GM19193 (cell line): ENCODE results near the gene MOBP.

Experiments used
- POLR2A ChIP-seq: IDR thresholded peaks from 4 replicates; pipeline ENCODE4 v1.6.1; 2011; ENCODE audit not compliant: insufficient read depth, insufficient read length; ENCODE audit errors: extremely low read depth

The MOBP gene

DNA sequence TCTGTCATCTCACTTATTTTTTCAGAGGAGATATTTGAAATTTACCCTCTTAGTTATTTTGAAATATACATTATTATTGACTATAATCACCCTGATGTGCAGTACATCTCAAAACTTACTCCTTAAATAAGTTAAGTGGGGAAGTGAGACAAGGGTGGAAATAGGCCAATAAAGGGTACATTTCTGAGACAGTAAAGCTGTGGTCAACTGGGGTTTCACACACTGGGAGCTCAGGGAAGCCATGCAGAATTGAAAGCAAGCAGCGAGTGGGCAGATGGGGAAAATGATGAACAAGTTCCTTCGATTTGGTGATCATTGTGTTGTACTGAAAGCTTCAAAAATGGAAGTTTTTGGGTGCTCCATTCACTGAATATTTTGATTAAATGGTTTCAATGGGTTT, 21.6 kb upstream of the MOBP start:
- no peak for TF ChIP-seq POLR2A

DNA sequence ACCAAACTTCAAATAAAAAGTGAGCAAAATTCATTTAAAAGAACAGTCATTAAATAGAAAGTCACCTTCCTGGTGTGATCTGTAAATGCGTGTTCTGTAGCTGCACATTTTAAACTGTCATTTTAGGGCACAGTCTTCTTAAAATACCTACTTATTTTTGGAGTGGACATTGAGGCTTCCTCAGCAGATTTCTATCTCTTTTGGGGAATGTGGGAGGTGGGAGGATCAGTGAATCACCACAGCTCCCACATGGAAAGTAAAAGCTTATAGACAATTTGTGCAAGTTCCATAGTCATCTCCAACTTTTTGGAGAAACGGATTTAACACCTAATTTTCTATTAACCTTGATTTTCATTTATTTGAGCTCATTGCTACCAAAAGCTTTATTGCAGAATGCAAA, 21.0 kb upstream of the MOBP start:
- no peak for TF ChIP-seq POLR2A

DNA sequence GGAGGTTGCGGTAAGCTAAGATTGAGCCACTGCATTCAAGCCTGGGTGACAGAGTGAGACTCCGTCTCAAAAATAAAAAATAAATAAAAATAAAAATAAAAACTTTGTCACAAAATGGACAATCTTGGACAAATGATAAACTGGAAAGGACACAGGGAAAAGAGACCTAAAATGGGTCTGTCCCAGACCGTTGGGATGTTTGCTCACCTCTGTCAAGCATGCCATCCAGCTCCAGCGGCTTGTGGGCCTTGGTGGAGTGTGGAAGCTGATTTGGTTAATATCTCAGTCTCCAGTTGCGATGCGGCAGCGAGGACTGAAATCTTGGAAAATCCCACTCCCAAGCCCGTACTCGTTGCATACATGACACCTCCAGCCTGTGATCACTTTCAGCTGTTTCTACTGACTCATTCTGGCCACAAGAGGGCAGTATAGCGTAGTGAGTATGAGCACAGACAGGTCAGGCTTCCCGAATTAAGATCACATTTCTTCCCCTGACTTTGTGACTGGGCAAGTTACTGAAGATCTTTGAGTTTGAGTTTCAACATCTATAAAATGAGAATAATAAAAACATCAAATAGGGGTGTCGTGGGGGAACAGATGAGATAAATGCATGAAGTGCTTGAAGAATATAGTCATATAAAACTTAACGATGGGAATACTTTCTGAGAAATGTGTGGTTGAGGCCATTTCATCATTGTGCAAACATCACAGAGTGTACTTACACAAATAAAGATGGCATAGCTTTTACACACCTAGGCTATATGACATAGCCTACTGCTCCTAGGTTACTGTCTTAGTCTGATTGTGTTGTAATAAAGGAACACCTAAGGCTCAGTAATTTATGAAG, 19.6 kb upstream of the MOBP start:
- no peak for TF ChIP-seq POLR2A

DNA sequence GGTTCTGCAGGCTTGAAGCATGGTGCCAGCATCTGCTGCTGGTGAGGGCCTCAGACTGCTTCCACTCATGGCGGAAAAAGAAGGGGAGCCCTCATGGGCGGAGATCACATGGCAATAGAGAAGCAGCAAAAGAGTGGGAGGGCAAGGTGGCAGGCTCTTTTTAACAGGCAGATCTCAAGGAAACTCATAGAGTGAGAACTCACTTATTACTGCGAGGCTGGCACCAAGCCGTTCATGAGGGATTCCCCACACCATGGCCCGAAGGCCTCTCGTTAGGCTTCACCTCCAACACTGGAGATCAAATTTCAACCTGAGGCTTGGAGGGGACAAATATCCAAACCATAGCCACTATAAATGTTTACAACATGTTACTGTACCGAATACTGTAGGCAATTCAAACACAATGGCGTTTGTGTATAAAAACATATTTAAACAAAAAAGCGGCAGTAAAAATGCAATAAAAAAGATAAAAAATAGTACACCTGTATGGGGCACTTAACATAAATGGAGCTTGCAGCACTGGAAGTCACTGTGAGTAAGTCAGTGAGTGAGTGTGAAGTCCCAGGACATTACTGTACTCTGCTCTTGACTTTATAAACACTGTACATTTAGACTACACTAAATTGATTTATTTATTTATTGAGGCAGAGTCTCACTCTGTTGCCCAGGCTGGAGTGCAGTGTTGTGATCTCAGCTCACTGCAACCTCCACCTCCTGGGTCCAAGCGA, 18.8 kb upstream of the MOBP start:
- no peak for TF ChIP-seq POLR2A

DNA sequence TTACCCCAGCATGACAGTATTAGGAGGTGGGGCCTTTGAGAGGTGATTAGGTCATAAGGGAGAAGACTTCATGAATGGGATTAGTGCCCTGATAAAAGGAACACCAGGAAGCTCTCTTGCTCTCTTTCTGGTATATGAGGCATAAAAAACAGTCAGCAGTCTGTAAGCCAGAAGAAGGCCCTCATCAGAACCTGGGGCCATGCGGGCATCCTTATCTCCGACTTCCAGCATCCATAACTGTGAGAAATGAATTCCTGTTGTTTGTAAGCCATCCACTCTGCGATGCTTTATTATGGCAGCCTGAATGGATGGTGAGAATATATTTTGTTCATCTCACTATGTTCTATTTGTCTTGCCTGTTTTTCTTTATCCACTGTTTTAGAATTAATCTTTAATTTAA, 17.7 kb upstream of the MOBP start:
- no peak for TF ChIP-seq POLR2A

DNA sequence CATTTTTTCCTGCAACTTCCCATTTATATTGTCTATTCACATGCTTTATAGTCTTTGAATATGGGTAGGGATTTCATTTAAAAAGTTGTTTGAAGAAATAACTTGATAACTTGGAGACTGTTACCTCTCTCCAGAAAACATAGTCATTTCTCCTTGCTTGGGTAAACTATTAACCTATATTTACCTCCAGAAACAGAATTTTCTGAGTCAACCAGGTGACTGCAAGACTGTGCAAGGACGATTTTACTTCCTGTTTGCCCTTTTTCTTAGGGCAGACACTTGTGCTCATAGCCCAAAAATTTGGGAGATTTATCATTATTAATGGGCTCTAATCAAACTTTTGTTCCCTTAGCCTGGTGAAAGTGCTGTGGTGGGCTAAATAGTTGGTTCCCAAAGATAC, 14.3 kb upstream of the MOBP start:
- no peak for TF ChIP-seq POLR2A

DNA sequence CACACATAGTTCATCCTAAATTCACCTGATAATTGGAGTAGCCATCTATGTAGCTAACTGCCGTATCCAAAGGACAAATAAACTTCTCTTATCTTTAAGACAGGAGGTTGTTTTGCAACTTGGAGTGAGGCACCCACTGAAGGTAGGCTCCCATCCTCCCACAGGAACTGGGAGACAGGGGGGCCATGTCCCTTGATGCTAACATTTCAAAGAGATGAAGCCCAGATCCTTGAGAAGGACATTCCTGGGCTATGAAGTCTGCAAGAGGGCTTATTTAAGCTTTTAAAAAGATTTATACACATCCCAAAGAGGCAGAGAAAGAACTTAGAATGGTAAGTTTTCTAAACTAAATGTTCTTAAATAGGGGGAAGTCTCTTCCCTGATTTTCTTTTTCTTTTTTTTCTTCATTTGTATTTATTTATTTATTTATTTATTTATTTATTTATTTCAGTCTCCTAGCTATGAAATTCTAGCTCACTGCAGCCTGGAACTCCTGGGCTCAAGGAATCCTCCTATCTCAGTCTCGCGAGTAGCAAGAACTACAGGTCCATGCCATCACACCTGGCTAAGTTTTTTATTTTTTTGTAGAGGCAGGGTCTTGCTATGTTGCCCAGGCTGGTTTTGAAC, 12.8 kb upstream of the MOBP start:
- TF ChIP-seq POLR2A = no peak

DNA sequence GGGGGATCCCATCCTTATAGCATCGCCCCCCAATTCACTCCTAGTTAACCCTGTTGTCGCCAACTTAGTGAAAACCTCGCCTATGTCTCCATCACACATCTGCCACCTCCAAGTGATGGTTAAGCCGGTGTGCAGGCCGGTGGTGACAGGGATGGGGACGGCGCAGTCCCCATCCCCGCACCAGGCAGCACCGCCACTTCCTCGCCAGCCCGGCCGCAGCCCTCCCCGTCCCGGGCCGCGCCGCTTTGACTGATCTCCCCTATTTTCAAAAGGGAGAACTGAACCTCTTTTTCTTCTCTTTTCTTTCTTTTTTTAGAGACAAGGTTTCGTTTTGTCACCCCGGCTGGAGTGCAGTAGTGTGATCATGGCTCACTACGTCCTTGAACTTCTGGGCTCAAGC, 11.3 kb upstream of the MOBP start:
- no peak for TF ChIP-seq POLR2A

DNA sequence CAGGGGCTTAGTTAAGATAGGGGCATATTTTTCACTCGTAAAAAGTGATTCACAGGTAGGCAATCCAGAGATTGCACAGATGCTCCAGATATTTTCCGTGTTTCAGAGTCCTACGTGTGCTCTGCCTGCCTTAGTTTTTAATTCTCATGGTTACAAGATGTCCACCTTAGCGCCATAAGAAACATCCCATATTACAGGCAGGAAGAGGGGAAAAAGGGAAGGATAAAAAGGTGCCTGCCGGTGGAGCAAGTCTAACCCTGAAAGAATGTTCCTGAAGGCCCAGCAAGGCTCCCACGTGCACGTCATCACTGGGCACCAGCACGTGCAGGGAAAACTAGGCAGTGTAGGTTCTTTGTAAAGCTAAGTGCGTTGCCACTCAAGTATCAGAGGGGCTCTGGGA, 10.1 kb upstream of the MOBP start:
- TF ChIP-seq POLR2A = no peak

DNA sequence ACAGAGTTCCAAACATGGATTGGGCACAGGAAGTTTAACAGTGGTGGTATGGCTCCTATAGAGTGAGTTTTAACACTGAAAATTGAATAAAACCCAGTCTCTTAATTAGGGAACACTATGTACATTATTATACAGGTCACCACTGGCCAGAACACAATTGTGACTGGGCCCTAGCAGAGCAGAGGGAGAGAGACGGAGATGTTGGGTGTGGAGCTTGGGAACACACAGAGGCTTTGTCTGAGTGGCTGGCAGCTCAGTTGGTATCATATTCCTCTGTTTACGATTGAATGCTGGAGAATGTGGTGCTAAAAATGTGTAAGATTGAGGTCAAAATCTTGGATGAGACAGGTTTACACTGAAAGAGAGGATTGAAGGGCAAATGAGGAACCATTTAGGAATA, 6.8 kb upstream of the MOBP start:
- TF ChIP-seq POLR2A = no peak

DNA sequence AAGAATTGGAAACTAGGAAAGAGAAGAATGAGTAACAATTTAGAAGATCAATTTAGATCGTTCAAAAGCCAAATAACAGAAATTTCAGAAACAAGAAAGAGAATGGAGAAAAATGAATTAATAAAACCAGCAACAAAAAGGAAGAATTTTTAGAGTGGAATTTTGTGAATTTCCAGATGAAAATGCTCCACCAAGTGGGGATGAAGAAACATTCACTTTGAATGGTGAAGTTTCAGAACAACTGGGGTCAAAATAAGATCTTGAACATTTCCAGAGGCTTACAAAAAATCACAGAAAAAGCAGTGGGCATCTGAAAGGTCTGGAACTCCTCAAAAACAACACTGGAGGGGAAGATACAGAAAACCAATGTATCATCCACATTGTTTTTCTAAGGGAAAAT, 4.2 kb upstream of the MOBP start:
- no peak for TF ChIP-seq POLR2A

DNA sequence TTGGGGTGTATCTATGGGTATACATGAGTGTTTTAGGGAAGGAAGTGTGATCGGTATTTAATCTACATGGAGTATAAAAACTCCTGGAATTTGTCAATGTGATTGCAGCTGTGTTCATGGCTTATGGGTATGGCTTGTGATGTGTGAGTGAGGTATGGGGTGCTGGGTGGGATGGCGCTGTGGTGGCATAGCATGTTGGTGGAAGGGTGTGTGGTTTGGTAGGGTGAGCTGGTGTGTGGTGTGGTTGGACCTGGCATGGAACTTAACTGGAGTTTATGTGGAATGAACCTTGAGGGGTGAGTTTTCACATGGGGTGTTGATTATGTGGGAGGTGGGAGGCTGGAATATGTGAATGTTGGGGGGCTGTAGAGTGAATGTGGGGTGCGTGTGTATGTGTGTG, 492 bp upstream of the MOBP start:
- no peak for TF ChIP-seq POLR2A

DNA sequence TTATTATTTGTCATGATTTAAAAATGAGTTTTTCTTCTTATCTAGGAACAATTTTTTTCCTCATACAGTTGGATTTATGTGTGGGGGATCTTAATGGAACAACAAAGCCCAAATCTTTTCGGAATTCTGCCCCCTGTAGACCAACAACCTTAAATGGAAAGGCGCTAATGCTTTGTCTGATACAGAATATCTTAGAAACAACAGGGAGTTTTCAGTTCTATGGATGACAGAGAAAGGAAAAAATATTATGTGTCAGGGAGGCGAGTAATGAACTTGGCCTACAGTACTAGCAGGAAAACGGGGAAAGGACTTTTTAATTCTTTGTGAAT, 592 bp downstream of the MOBP start:
- no peak for TF ChIP-seq POLR2A

DNA sequence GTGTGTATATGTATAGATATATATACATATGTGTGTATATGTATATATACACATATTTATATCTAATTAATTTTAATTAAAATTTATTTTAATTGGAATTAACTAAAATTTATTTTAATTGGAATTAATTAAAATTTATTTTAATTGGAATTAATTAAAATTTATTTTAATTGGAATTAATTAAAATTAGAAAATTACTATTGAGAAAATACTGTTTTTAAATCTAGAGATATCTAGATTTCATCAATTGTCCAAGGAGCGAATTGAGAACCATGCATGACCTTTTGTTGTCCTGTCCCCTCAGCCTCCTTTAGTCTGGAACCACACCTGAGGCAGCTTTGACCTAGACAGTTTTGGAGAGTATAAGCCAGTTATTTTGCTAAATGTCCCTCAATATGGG, 1.8 kb downstream of the MOBP start:
- TF ChIP-seq POLR2A = no peak

DNA sequence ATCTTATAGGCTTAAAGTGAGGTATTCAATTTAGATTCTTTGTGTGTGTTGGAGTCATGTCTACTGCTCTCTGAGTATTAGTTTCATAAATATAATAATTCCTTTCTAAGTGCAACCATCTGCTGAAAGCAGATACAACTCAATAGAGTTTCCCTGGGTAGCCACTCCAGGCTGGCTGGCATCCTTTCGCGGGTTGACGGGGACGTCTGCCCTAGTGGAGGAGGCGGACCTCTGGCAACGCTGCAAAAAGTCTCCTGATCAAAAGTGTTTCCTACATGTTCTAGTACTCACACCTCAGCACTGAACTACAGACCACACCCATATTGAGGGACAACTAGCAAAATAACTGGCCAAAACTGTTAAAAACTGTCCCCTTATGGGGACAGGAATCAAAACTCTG, 2.5 kb downstream of the MOBP start:
- no peak for TF ChIP-seq POLR2A

DNA sequence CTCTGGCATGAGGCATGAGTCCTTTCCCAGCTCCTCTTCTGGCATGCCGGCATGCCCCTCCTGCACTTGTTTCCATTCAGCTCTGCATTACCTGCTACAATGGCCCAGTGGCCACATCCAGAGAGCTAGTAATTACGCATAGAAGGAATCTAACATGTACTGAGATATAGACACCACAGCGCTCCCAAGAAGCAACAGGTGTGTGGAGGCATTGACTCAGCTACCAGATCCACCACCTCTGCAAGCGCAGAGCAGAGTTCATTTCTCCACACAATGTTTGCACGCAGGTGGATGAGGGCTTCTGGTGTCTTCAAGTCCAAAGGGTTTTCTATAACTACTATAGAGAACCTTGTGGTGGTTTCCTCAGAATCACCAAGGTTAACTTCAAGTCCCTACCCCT, 4.2 kb downstream of the MOBP start:
- no peak for TF ChIP-seq POLR2A
